ENCODE measurements around the gene FITM2. TPM values are rescaled to one million over a fixed set of nuclear protein-coding genes. Genes with fewer than 3 reads are reported as not detected.

The FITM2 gene
- 4.6 TPM for polyA plus RNA-seq (2012; ENCODE audit: insufficient read length, low read depth)

GRCh38 chr20:44310664-44311639 is at the start of gene FITM2:
FITM2 (minus strand) TSS chr20:44311202; CDS start chr20:44311148, 54 bp downstream.
- TF ChIP-seq TAF1 (IDR thresholded peaks at IDR 0.05; ENCODE audit: borderline replicate concordance, insufficient read depth, low read length): no peak
- TF ChIP-seq POLR2AphosphoS5 (IDR thresholded peaks at IDR 0.05; ENCODE audit: low read depth, low read length): peak; percentile 76
- TF ChIP-seq FOXP2 (optimal IDR thresholded peaks at IDR 0.05; ENCODE audit: borderline replicate concordance, extremely low read depth, extremely low read length, insufficient read depth): peak; percentile 92

GRCh38 chr20:44360221-44360620 is 49.2 kb upstream of the FITM2 start:
- no peak for TF ChIP-seq SIN3A (IDR thresholded peaks at IDR 0.05; ENCODE audit: borderline replicate concordance, insufficient read depth, low read length)
- TF ChIP-seq FOXP2 (optimal IDR thresholded peaks at IDR 0.05; ENCODE audit: borderline replicate concordance, extremely low read depth, extremely low read length, insufficient read depth): no peak
- no peak for TF ChIP-seq REST (IDR thresholded peaks at IDR 0.05; ENCODE audit: insufficient read depth in 1 of 2, low read depth in 2 of 2, low read length in 2 of 2)
- TF ChIP-seq POLR2AphosphoS5 (IDR thresholded peaks at IDR 0.05; ENCODE audit: low read depth, low read length): no peak
- no peak for TF ChIP-seq TAF1 (IDR thresholded peaks at IDR 0.05; ENCODE audit: borderline replicate concordance, insufficient read depth, low read length)

- TF ChIP-seq POLR2AphosphoS5 (IDR thresholded peaks at IDR 0.05; ENCODE audit: low read depth, low read length) (no peak), REST (IDR thresholded peaks at IDR 0.05; ENCODE audit: insufficient read depth in 1 of 2, low read depth in 2 of 2, low read length in 2 of 2) (no peak), FOXP2 (optimal IDR thresholded peaks at IDR 0.05; ENCODE audit: borderline replicate concordance, extremely low read depth, extremely low read length, insufficient read depth) (no peak), TAF1 (IDR thresholded peaks at IDR 0.05; ENCODE audit: borderline replicate concordance, insufficient read depth, low read length) (no peak), SIN3A (IDR thresholded peaks at IDR 0.05; ENCODE audit: borderline replicate concordance, insufficient read depth, low read length) (no peak)
These were observed 47.8 kb upstream of the FITM2 start for GRCh38 chr20:44358776-44359175.

- no peak for TF ChIP-seq POLR2AphosphoS5 (IDR thresholded peaks at IDR 0.05; ENCODE audit: low read depth, low read length)
- TF ChIP-seq REST (IDR thresholded peaks at IDR 0.05; ENCODE audit: insufficient read depth in 1 of 2, low read depth in 2 of 2, low read length in 2 of 2): no peak
- no peak for TF ChIP-seq SIN3A (IDR thresholded peaks at IDR 0.05; ENCODE audit: borderline replicate concordance, insufficient read depth, low read length)
- TF ChIP-seq TAF1 (IDR thresholded peaks at IDR 0.05; ENCODE audit: borderline replicate concordance, insufficient read depth, low read length): no peak
These were observed 46.6 kb upstream of the FITM2 start for GRCh38 chr20:44357555-44358125.

GRCh38 chr20:44357020-44357419 is 46.0 kb upstream of the FITM2 start:
- TF ChIP-seq TAF1 (IDR thresholded peaks at IDR 0.05; ENCODE audit: borderline replicate concordance, insufficient read depth, low read length) (no peak), REST (IDR thresholded peaks at IDR 0.05; ENCODE audit: insufficient read depth in 1 of 2, low read depth in 2 of 2, low read length in 2 of 2) (no peak), FOXP2 (optimal IDR thresholded peaks at IDR 0.05; ENCODE audit: borderline replicate concordance, extremely low read depth, extremely low read length, insufficient read depth) (no peak), SIN3A (IDR thresholded peaks at IDR 0.05; ENCODE audit: borderline replicate concordance, insufficient read depth, low read length) (no peak), POLR2AphosphoS5 (IDR thresholded peaks at IDR 0.05; ENCODE audit: low read depth, low read length) (no peak)

All from PFSK-1 (cell line).